ENCODE measurements around the gene ZFAND3. TPM values are rescaled to one million over a fixed set of nuclear protein-coding genes. Genes with fewer than 3 reads are reported as not detected.

The ZFAND3 gene
- polyA plus RNA-seq, 2 of the 4 experiments (the other 2 are of a cell fraction): 12.0 to 50.0 TPM

DNA sequence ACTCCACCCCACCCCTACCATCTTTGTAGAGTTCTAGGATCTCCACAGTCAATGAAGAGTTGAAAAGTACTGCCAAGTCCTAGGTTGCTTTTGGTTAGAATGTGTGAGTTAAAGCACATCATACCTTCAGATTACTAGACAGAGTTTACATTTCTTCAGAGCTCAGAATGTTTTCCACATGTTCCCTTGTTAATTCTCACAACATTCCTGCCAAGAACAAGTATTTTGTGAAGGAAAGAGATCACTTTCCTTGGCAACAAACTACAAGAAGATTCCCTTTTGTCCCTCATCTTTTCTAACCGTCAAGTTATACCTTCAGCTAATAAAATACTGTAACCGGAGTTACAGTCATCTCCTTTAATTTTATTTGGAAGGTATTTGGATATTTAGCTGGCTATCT lies 266.8 kb downstream of the ZFAND3 start:
- CTCF ChIA-PET: interaction anchor here (0.9 to 2.4 kb wide), 3 partner anchors 14 to 360 kb away, joined by 3 to 4 read pairs (median 3); no protein-coding TSS in a partner anchor
- Histone ChIP-seq H3K9me3 (no peaks in the 10 kb centered on the region), H3K4me2 (no peak overlapping the region), H3K27ac (no peak overlapping the region), H3K4me3 (no peak overlapping the region), H3K4me1 (peaks cover 2% of the 10 kb centered on the region; the same call in 1 of the 3 replicates)
- ATAC-seq (no peak), FAIRE-seq (no peak), DNase-seq (ENCODE audit: low read depth in 1 of 2, low spot score in 1 of 2) (no peak)
- TF ChIP-seq, protein P1, sequence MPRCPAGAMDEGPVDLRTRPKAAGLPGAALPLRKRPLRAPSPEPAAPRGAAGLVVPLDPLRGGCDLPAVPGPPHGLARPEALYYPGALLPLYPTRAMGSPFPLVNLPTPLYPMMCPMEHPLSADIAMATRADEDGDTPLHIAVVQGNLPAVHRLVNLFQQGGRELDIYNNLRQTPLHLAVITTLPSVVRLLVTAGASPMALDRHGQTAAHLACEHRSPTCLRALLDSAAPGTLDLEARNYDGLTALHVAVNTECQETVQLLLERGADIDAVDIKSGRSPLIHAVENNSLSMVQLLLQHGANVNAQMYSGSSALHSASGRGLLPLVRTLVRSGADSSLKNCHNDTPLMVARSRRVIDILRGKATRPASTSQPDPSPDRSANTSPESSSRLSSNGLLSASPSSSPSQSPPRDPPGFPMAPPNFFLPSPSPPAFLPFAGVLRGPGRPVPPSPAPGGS (IDR thresholded peaks at IDR 0.05): no peak
- TF ChIP-seq ZSCAN20 (CRISPR knock-in tag; IDR thresholded peaks at IDR 0.05): no peak
- no peak for TF ChIP-seq MAFK (IDR thresholded peaks at IDR 0.05; ENCODE audit: partially characterized antibody)
- TF ChIP-seq HEYL (CRISPR knock-in tag; IDR thresholded peaks at IDR 0.05): no peak
- no peak for TF ChIP-seq PHF8 (IDR thresholded peaks at IDR 0.05; ENCODE audit: borderline replicate concordance, low read depth)
- TF ChIP-seq, protein P2, sequence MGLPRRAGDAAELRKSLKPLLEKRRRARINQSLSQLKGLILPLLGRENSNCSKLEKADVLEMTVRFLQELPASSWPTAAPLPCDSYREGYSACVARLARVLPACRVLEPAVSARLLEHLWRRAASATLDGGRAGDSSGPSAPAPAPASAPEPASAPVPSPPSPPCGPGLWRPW (IDR thresholded peaks at IDR 0.05): no peak
- no peak for TF ChIP-seq BHLHE40 (IDR thresholded peaks at IDR 0.05; ENCODE audit: low read depth, low read length)
- TF ChIP-seq, protein P3, sequence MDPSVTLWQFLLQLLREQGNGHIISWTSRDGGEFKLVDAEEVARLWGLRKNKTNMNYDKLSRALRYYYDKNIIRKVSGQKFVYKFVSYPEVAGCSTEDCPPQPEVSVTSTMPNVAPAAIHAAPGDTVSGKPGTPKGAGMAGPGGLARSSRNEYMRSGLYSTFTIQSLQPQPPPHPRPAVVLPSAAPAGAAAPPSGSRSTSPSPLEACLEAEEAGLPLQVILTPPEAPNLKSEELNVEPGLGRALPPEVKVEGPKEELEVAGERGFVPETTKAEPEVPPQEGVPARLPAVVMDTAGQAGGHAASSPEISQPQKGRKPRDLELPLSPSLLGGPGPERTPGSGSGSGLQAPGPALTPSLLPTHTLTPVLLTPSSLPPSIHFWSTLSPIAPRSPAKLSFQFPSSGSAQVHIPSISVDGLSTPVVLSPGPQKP (IDR thresholded peaks at IDR 0.05; ENCODE audit: low read depth, low read length): no peak
- no peak for TF ChIP-seq ZNF302 (CRISPR knock-in tag; IDR thresholded peaks at IDR 0.05)
- no peak for TF ChIP-seq HOXB5 (CRISPR knock-in tag; IDR thresholded peaks at IDR 0.05)
- TF ChIP-seq NR3C1 (IDR thresholded peaks at IDR 0.05): no peak
- no peak for TF ChIP-seq CHD2 (IDR thresholded peaks at IDR 0.05; ENCODE audit: low read length, partially characterized antibody)
- POLR2A ChIA-PET: no interaction called here
- WGBS (ENCODE audit: missing lambda C conversion rate): 96% methylated on average over 2 of the region's 2 CpGs

DNA sequence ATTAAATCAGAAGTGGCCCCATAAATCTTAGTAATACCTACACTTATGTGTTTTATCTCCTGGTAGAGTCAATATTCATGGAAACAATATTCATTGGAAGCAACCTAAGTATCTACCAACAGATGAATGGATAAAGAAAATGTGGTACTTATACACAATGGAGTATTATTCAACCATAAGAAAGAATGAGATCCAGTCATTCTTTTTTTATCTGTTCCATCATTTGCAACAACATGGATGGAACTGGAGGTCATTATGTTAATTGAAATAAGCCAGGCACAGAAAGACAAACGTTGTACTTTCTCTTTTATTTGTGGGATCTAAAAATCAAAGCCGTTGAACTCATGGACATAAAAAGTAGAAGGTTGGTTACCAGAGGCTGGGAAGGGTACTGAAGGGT lies 268.5 kb downstream of the ZFAND3 start:
- FAIRE-seq: no peak
- ATAC-seq: no peak
- Histone ChIP-seq H3K4me1 (no peaks in the 10 kb centered on the region), H3K27ac (no peak overlapping the region), H3K4me2 (no peak overlapping the region), H3K9me3 (no peaks in the 10 kb centered on the region), H3K4me3 (no peak overlapping the region)
- TF ChIP-seq, protein P4, sequence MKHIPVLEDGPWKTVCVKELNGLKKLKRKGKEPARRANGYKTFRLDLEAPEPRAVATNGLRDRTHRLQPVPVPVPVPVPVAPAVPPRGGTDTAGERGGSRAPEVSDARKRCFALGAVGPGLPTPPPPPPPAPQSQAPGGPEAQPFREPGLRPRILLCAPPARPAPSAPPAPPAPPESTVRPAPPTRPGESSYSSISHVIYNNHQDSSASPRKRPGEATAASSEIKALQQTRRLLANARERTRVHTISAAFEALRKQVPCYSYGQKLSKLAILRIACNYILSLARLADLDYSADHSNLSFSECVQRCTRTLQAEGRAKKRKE (CRISPR knock-in tag; IDR thresholded peaks at IDR 0.05; ENCODE audit: low read depth): no peak
- TF ChIP-seq, protein P5, sequence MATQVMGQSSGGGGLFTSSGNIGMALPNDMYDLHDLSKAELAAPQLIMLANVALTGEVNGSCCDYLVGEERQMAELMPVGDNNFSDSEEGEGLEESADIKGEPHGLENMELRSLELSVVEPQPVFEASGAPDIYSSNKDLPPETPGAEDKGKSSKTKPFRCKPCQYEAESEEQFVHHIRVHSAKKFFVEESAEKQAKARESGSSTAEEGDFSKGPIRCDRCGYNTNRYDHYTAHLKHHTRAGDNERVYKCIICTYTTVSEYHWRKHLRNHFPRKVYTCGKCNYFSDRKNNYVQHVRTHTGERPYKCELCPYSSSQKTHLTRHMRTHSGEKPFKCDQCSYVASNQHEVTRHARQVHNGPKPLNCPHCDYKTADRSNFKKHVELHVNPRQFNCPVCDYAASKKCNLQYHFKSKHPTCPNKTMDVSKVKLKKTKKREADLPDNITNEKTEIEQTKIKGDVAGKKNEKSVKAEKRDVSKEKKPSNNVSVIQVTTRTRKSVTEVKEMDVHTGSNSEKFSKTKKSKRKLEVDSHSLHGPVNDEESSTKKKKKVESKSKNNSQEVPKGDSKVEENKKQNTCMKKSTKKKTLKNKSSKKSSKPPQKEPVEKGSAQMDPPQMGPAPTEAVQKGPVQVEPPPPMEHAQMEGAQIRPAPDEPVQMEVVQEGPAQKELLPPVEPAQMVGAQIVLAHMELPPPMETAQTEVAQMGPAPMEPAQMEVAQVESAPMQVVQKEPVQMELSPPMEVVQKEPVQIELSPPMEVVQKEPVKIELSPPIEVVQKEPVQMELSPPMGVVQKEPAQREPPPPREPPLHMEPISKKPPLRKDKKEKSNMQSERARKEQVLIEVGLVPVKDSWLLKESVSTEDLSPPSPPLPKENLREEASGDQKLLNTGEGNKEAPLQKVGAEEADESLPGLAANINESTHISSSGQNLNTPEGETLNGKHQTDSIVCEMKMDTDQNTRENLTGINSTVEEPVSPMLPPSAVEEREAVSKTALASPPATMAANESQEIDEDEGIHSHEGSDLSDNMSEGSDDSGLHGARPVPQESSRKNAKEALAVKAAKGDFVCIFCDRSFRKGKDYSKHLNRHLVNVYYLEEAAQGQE (IDR thresholded peaks at IDR 0.05): no peak
- no peak for TF ChIP-seq MAFK (IDR thresholded peaks at IDR 0.05; ENCODE audit: partially characterized antibody)
- TF ChIP-seq HOXB5 (CRISPR knock-in tag; IDR thresholded peaks at IDR 0.05): no peak
- TF ChIP-seq NPAS2 (CRISPR knock-in tag; IDR thresholded peaks at IDR 0.05; ENCODE audit: borderline replicate concordance): no peak
- no peak for TF ChIP-seq NR3C1 (IDR thresholded peaks at IDR 0.05)
- no peak for TF ChIP-seq FOSB (CRISPR knock-in tag; IDR thresholded peaks at IDR 0.05)
- no peak for TF ChIP-seq EP300 (IDR thresholded peaks at IDR 0.05)
- no peak for TF ChIP-seq ESRRA (IDR thresholded peaks at IDR 0.05; ENCODE audit: borderline replicate concordance, low read length)
- TF ChIP-seq FOSL2 (IDR thresholded peaks at IDR 0.05): no peak
- no peak for TF ChIP-seq FOSL2 (CRISPR knock-in tag; IDR thresholded peaks at IDR 0.05)
- no peak for TF ChIP-seq KDM5A (IDR thresholded peaks at IDR 0.05)
- no peak for TF ChIP-seq KDM1A (IDR thresholded peaks at IDR 0.05; ENCODE audit: low read depth)
- ChIA-PET POLR2A (no interaction called here), CTCF (no interaction called here)
- WGBS (ENCODE audit: missing lambda C conversion rate): 89% methylated on average over 2 of the region's 2 CpGs
- no peak for DNase-seq (ENCODE audit: low read depth in 1 of 2, low spot score in 1 of 2)

Data from A549 (cell line).